PC-9 (cell line): ENCODE results near the gene TLE5. TPM values are rescaled to one million over a fixed set of nuclear protein-coding genes. Genes with fewer than 3 reads are reported as not detected.

Source experiments
- BruUV-seq: library from RNA; stranded (reverse); fragments of 400-500 nt; replicated peaks from 2 replicates; lab custom pipeline; 2021; lab: Mats Ljungman, UMichigan
- CTCF ChIA-PET: fragments of 300-600 bp; sonication (Branson Sonifier 250); formaldehyde crosslinking; loops from one replicate; lab custom pipeline; 2022; ENCODE audit warnings: antibody characterized with exemption; lab: Charles Lee
- POLR2A ChIA-PET: fragments of 300-600 bp; sonication (Branson Sonifier 250); formaldehyde crosslinking; loops from one replicate; lab custom pipeline; 2022; ENCODE audit warnings: antibody characterized with exemption; ENCODE audit not compliant: unreplicated experiment; lab: Charles Lee
- DNase-seq, 2 experiments: peaks; one replicate each; pipeline versions ENCODE4 v3.0.0 to v3.0.0-alpha.2; 2015 to 2022; ENCODE audit warnings: mixed read lengths in 1 of 2
- H2AFZ ChIP-seq: fragments of 200-600 bp; sonication (generic); 2 replicates; pipeline ENCODE4 v1.8.1; 2017; ENCODE audit warnings: antibody characterized with exemption
- H3F3A ChIP-seq: fragments of 200-600 bp; sonication (generic); 2 replicates; pipeline ENCODE4 v1.8.1; 2017; ENCODE audit warnings: antibody characterized with exemption, mild to moderate bottlenecking, low read depth; ENCODE audit not compliant: insufficient read depth
- H3K27ac ChIP-seq: fragments of 200-600 bp; sonication (generic); 2 replicates; pipeline ENCODE4 v1.6.1; 2016; ENCODE audit warnings: mixed run types
- H3K27me3 ChIP-seq: fragments of 200-600 bp; sonication (generic); 2 replicates; pipeline ENCODE4 v1.6.1; 2016; ENCODE audit warnings: low read depth, mixed run types; ENCODE audit not compliant: insufficient read depth
- H3K36me3 ChIP-seq: fragments of 200-600 bp; sonication (generic); 2 replicates; pipeline ENCODE4 v1.6.1; 2016; ENCODE audit warnings: low read depth, mixed run types
- H3K4me1 ChIP-seq: fragments of 200-600 bp; sonication (generic); replicated peaks from 2 replicates; pipeline ENCODE4 v1.6.1; 2016; ENCODE audit warnings: mixed run types; ENCODE audit not compliant: insufficient read depth
- H3K4me2 ChIP-seq: fragments of 200-600 bp; sonication (generic); 2 replicates; pipeline ENCODE4 v1.6.1; 2017; ENCODE audit warnings: mixed run types
- H3K4me3 ChIP-seq: fragments of 200-600 bp; sonication (generic); 2 replicates; pipeline ENCODE4 v1.6.1; 2016; ENCODE audit warnings: mixed run types
- H3K79me2 ChIP-seq: fragments of 200-600 bp; sonication (generic); 2 replicates; pipeline ENCODE4 v1.6.1; 2017; ENCODE audit warnings: low read depth, mixed run types
- H3K9me2 ChIP-seq: fragments of 200-600 bp; sonication (generic); 2 replicates; pipeline ENCODE4 v1.8.1; 2017; ENCODE audit warnings: mild to moderate bottlenecking; ENCODE audit not compliant: insufficient read depth
- H3K9me3 ChIP-seq: fragments of 200-600 bp; sonication (generic); 2 replicates; pipeline ENCODE4 v1.8.1; 2016; ENCODE audit warnings: low read depth; ENCODE audit not compliant: insufficient read depth
- H4K20me1 ChIP-seq: fragments of 200-600 bp; sonication (generic); 2 replicates; pipeline ENCODE4 v1.8.1; 2017; ENCODE audit not compliant: insufficient read depth
- CTCF ChIP-seq: fragments of 200-600 bp; sonication (generic); conservative IDR thresholded peaks from 2 replicates; pipeline ENCODE4 v1.6.1; 2017; ENCODE audit warnings: mixed run types, antibody characterized with exemption, mild to moderate bottlenecking, moderate library complexity
- EZH2 ChIP-seq: fragments of 200-600 bp; sonication (generic); IDR thresholded peaks from 2 replicates; pipeline ENCODE4 v1.8.0; 2017; ENCODE audit warnings: antibody characterized with exemption, low read depth
- intact Hi-C: fragments of 100-400 bp; cut with micrococcal nuclease; formaldehyde crosslinking; loops from one replicate; pipeline ENCODE4 v1.10.0; 2022; ENCODE audit not compliant: unreplicated experiment
- total RNA-seq: library from RNA; stranded (reverse); gene quantifications from 2 replicates; pipeline ENCODE4 v1.2.3, GENCODE V29; 2021

The TLE5 gene
- total RNA-seq, 1 experiment from 2014 or later = 217 TPM

- Histone ChIP-seq H2AFZ (no peak overlapping the region), H3K4me2 (no peak overlapping the region), H3K4me1 (no peaks in the 10 kb centered on the region; the same call in 1 of the 2 replicates), H3K27me3 (no peaks in the 10 kb centered on the region), H3K36me3 (no peaks in the 10 kb centered on the region), H3F3A (no peaks in the 10 kb centered on the region), H3K79me2 (no peaks in the 10 kb centered on the region), H4K20me1 (no peaks in the 10 kb centered on the region), H3K27ac (no peak overlapping the region), H3K4me3 (no peak overlapping the region), H3K9me2 (no peaks in the 10 kb centered on the region), H3K9me3 (no peaks in the 10 kb centered on the region)
- BruUV-seq = no TSS peak
- no peak for TF ChIP-seq CTCF
- no peak for TF ChIP-seq EZH2
- POLR2A ChIA-PET = interaction anchor here (0.6 kb wide), 1 partner anchor 130 kb away, joined by 3 read pairs; no protein-coding TSS in a partner anchor
- intact Hi-C loops = no loop called here
- DNase-seq = no peak
- CTCF ChIA-PET = no interaction called here
Measured at GRCh38 chr19:3080286-3080685, 18.0 kb upstream of the TLE5 start.

GRCh38 chr19:3079578-3079977, 17.3 kb upstream of the TLE5 start:
- DNase-seq = no peak
- ChIA-PET CTCF (no interaction called here), POLR2A (no interaction called here)
- Histone ChIP-seq H3K4me2 (no peak overlapping the region), H3K27ac (no peak overlapping the region), H3K9me2 (no peaks in the 10 kb centered on the region), H3K36me3 (no peaks in the 10 kb centered on the region), H2AFZ (no peak overlapping the region), H3F3A (no peaks in the 10 kb centered on the region), H3K27me3 (no peaks in the 10 kb centered on the region), H3K9me3 (no peaks in the 10 kb centered on the region), H3K4me3 (no peak overlapping the region), H3K4me1 (no peaks in the 10 kb centered on the region; the same call in 1 of the 2 replicates), H3K79me2 (no peaks in the 10 kb centered on the region), H4K20me1 (no peaks in the 10 kb centered on the region)
- no TSS peak for BruUV-seq
- TF ChIP-seq CTCF (no peak), EZH2 (no peak)
- intact Hi-C loops = loop anchor here (10.0 kb wide), 1 partner anchor 225 kb away; no protein-coding TSS in a partner anchor

- DNase-seq = peak in 1 of 2 experiments; percentile 49
- Histone ChIP-seq H3K4me1 (no peaks in the 10 kb centered on the region; the same call in 1 of the 2 replicates), H2AFZ (0 out of 2 replicates have a peak overlapping the region, but pooled peaks have one; percentile 52), H4K20me1 (no peaks in the 10 kb centered on the region), H3K4me2 (peak overlapping the region; percentile 70), H3K4me3 (no peak overlapping the region), H3K27ac (no peak overlapping the region), H3K27me3 (no peaks in the 10 kb centered on the region), H3K79me2 (no peaks in the 10 kb centered on the region), H3K36me3 (no peaks in the 10 kb centered on the region), H3K9me2 (no peaks in the 10 kb centered on the region), H3K9me3 (no peaks in the 10 kb centered on the region), H3F3A (no peaks in the 10 kb centered on the region)
- BruUV-seq = no TSS peak
- intact Hi-C loops = loop anchor here (10.0 kb wide), 1 partner anchor 229 kb away; no protein-coding TSS in a partner anchor
- POLR2A ChIA-PET = no interaction called here
- TF ChIP-seq EZH2 (no peak), CTCF (peak; percentile 87)
- CTCF ChIA-PET = interaction anchor here (0.6 kb wide), 1 partner anchor 1133 kb away, joined by 5 read pairs; no protein-coding TSS in a partner anchor
Measured at GRCh38 chr19:3075605-3076431, 13.5 kb upstream of the TLE5 start.
